ENCODE measurements around the gene CCT8L2.
"Not testable (repeated sequence)": the region's sequence is repeated elsewhere in the genome, so short reads cannot be mapped to it uniquely, and the experiment has no call there.

DNA sequence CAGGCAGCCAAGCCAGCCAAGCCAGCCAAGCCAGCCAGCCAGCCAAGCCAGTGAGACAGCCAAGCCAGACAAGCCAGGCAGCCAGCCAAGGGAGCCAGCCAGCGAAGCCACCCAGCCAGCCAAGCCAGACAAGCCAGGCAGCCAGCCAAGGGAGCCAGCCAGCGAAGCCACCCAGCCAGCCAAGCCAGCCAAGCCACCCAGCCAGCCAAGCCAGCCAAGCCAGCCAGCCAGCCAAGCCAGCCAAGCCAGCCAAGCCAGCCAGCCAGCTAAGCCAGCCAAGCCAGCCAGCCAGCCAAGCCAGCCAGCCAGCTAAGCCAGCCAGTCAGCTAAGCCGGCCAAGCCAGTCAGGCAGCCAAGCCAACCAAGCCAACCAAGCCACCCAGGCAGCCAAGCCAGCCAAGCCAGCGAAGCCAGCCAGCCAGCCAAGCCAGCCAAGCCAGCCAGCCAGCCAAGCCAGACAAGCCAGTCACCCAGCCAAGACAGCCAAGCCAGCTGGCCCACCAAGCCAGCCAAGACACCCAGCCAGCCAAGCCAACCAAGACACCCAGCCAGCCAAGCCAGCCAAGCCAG, 34.1 kb downstream of the CCT8L2 start:
- not testable (repeated sequence) for TF ChIP-seq CTCF, POLR2A (IDR thresholded peaks at IDR 0.05)
